AG04449 (cell line): ENCODE data around the gene DNMT1.

Source experiments
- CTCF ChIA-PET: fragments of 350-600 bp; formaldehyde crosslinking; extraction: SDS; loops from one replicate; lab custom pipeline; 2021; ENCODE audit warnings: antibody characterized with exemption; lab: Yijun Ruan, JAX
- POLR2A ChIA-PET: fragments of 400-600, 350-600 bp; formaldehyde crosslinking; extraction: SDS; loops from one replicate; lab custom pipeline; 2020; ENCODE audit warnings: antibody characterized with exemption, inconsistent platforms; lab: Yijun Ruan, JAX
- DNase-seq: peaks from one replicate; pipeline ENCODE4 v3.0.0-alpha.2; 2010; ENCODE audit warnings: low read depth, low spot score
- H3K4me3 ChIP-seq: 2 replicates; pipeline ENCODE4 v1.5.1; 2011; ENCODE audit warnings: low read depth, mild to moderate bottlenecking, control low read depth, low read length
- TF ChIP-seq, protein P1 (sequence below): IDR thresholded peaks from one replicate; pipeline ENCODE4 v1.5.1; 2011; ENCODE audit warnings: mild to moderate bottlenecking, moderate library complexity, low read length, control low read depth, inconsistent platforms; ENCODE audit not compliant: insufficient read depth; ENCODE audit errors: missing control alignments

Gene DNMT1

DNA sequence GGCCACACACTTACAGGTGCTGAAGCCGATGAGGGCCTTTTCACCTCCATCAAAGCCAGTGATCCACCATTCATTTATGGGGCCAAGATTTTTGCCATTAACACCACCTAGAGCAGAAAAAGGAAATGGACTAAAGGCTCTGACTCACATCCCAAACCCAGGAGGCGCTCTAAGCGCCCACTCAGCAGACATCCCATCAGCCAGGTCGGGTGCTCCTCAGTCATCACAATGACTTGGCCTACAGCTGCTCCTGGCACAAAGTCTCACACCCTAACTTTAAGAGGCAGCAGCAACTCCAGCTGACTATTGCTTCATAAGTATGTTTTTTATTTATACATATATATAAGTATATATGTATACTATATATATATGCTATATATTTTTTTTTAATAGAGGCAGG, 38.9 kb downstream of the DNMT1 start:
- ChIA-PET POLR2A (interaction anchor here (0.6 kb wide), 1 partner anchor 75 kb away, joined by 3 read pairs; no protein-coding TSS in a partner anchor), CTCF (no interaction called here)
- H3K4me3 ChIP-seq: no peak overlapping the region
- DNase-seq: no peak
- TF ChIP-seq, protein P1, sequence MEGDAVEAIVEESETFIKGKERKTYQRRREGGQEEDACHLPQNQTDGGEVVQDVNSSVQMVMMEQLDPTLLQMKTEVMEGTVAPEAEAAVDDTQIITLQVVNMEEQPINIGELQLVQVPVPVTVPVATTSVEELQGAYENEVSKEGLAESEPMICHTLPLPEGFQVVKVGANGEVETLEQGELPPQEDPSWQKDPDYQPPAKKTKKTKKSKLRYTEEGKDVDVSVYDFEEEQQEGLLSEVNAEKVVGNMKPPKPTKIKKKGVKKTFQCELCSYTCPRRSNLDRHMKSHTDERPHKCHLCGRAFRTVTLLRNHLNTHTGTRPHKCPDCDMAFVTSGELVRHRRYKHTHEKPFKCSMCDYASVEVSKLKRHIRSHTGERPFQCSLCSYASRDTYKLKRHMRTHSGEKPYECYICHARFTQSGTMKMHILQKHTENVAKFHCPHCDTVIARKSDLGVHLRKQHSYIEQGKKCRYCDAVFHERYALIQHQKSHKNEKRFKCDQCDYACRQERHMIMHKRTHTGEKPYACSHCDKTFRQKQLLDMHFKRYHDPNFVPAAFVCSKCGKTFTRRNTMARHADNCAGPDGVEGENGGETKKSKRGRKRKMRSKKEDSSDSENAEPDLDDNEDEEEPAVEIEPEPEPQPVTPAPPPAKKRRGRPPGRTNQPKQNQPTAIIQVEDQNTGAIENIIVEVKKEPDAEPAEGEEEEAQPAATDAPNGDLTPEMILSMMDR: no peak

DNA sequence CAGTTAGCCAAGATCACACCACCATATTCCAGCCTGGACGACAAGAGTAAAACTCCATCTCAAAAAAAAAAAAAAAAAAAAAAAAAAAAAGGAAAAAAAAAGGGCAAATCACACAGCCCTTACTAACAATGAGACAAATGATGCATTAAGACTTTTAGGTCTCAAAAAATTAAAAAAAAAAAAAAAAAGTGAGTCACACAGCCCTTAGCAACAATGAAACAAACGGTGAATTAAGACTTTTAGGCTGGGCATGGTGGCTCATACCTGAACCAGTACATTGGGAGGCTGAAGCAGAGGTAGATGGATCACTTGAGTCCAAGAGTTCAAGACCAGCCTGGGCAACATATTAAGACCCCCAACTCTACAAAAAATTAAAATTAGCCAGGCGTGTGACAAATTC, 42.7 kb downstream of the DNMT1 start:
- TF ChIP-seq, protein P1: no peak
- POLR2A ChIA-PET: no interaction called here
- no peak overlapping the region for H3K4me3 ChIP-seq
- CTCF ChIA-PET: interaction anchor here (1.5 kb wide), 1 partner anchor 9 kb away, joined by 3 read pairs; no protein-coding TSS in a partner anchor
- DNase-seq: no peak

GRCh38 chr19:10151521-10151920, 43.2 kb downstream of the DNMT1 start:
- ChIA-PET POLR2A (no interaction called here), CTCF (no interaction called here)
- no peak overlapping the region for H3K4me3 ChIP-seq
- DNase-seq: no peak
- TF ChIP-seq, protein P1: no peak

DNA sequence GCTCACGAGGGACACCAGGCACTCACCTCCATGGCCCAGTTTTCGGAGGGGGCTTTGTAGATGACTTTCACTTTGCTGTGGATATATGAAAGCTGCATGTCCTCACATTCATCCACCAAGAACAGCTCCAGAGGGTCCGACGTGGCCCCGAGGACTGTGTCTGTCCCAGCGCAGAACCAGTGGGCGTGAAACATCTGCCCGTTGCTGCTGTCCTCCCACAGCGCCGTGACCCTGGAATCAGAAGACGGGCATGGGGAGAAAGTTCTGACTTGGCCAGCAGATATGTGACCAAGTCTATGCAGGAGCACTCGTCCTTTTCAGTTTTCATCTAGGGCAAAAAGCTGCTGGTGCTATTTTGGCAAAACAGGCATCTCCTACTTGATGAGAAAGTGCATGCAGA, 45.3 kb downstream of the DNMT1 start:
- ChIA-PET CTCF (no interaction called here), POLR2A (no interaction called here)
- DNase-seq: no peak
- H3K4me3 ChIP-seq: no peak overlapping the region
- TF ChIP-seq, protein P1: no peak

DNA sequence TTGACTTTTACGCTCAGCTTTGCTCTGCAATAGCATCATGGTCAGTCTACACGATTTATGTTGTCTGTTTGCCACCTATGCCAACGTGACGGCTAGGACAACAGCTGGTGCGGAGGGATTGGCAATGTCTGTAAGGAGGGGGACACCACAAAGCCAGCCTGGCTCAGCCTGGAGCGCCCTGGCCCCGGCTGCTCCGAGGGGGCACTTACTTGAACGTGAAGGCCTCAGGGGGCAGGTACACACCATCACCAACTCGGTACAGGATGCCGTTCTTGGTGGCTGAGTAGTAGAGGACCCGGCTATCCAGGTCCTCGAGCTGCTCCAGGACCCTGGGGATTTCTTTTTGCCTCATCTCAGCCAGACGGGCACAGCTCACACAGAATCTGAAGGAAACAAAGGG, 48.6 kb downstream of the DNMT1 start:
- TF ChIP-seq, protein P1: no peak
- no peak for DNase-seq
- H3K4me3 ChIP-seq: no peak overlapping the region
- CTCF ChIA-PET: interaction anchor here (0.9 kb wide), 1 partner anchor 47 kb away, joined by 3 read pairs; no protein-coding TSS in a partner anchor
- POLR2A ChIA-PET: no interaction called here

DNA sequence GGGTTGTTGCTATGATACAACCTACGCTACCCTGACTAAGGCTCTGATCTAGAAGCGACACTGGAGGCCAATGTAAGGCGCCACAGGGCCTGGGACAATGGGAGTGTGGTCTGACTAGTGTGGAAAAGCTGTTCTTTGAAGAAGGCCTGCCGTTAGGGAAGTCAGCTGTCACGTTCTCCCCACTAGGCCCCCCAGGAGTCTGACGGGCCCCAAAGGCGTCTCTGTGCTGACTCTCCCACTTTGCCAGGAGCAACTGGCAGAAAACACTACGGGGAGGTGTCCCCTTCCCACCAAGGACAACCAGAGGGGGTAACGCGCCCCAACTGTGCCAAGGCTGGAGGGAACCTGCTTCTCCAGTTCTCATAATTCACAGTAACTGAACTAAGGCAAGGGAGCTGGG, 49.7 kb downstream of the DNMT1 start:
- TF ChIP-seq, protein P1: no peak
- ChIA-PET CTCF (interaction anchor here (0.8 to 2.3 kb wide), 2 partner anchors 85 to 105 kb away, joined by 3 to 10 read pairs; no protein-coding TSS in a partner anchor), POLR2A (no interaction called here)
- no peak overlapping the region for H3K4me3 ChIP-seq
- no peak for DNase-seq
